ENCODE results near the gene ADD3.
"Not testable (repeated sequence)": the region's sequence is repeated elsewhere in the genome, so short reads cannot be mapped to it uniquely, and the experiment has no call there.

ADD3 gene

DNA sequence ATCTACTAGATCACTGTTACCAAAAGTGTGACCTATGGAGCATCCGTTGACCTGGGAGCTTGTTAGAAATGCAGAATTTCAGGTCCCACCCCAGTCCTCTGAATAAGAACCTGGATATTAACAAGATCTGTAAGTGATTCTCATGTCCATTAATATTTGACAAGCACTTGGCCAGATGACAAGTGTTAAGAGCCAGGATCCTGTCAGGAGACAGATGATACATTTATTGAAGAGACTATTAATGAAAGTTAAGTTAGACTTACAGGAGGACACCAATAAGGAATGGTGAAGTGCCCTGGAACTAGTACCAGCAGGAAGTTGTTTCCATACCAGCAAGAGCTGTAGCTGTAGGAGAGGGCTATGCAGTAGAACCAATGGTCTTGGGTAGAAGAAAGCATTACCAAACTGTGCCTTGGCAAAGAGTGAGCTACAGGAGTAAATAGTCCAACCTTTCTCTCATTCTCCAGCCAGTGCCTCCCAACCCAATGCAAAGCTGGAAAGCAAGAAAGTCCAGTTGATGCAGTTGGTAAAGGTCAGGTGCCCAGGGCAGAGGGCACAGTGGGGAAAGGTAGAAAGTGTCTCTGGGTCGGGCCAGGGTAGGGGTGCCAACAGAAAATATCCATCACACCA lies 35.3 kb upstream of the ADD3 start:
- H3K27ac Mint-ChIP-seq, result no peak overlapping the region
- no peaks in the 10 kb centered on the region for H3K27me3 Mint-ChIP-seq
- peaks cover 3% of the 10 kb centered on the region for H3K36me3 Mint-ChIP-seq
- H3K9me3 Mint-ChIP-seq (ENCODE audit: low read depth), result no peaks in the 10 kb centered on the region
- H3K4me3 Mint-ChIP-seq, result no peak overlapping the region
- peaks cover 5% of the 10 kb centered on the region for H3K4me1 Mint-ChIP-seq (ENCODE audit: low read depth)

DNA sequence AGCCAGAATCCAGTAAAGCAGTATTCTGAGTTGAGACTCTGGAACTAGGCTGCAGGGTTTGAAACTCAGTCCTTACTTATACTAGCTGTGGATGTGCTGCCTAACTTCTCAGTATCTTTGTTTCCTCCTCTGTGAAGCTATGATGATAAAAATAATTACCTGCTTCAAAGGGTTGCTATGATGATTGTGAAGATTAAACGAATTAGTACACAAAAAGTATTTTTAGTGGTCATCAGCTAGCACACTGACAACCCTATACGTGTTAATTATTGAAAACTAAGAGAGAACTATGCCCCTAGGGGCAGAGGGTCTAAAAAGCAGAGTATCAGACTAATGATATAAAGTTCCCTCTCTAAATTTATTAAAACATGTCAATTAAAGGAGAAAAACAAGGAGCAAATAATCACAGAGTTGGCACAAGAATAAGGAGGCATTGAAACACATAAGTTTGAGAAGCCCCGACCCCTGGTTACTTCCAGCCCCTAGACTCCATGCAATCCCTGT lies 34.4 kb upstream of the ADD3 start:
- H3K9me3 Mint-ChIP-seq (ENCODE audit: low read depth), result no peaks in the 10 kb centered on the region
- peaks cover 3% of the 10 kb centered on the region for H3K36me3 Mint-ChIP-seq
- H3K4me1 Mint-ChIP-seq (ENCODE audit: low read depth), result peaks cover 12% of the 10 kb centered on the region
- no peak overlapping the region for H3K4me3 Mint-ChIP-seq
- no peaks in the 10 kb centered on the region for H3K27me3 Mint-ChIP-seq
- no peak overlapping the region for H3K27ac Mint-ChIP-seq

DNA sequence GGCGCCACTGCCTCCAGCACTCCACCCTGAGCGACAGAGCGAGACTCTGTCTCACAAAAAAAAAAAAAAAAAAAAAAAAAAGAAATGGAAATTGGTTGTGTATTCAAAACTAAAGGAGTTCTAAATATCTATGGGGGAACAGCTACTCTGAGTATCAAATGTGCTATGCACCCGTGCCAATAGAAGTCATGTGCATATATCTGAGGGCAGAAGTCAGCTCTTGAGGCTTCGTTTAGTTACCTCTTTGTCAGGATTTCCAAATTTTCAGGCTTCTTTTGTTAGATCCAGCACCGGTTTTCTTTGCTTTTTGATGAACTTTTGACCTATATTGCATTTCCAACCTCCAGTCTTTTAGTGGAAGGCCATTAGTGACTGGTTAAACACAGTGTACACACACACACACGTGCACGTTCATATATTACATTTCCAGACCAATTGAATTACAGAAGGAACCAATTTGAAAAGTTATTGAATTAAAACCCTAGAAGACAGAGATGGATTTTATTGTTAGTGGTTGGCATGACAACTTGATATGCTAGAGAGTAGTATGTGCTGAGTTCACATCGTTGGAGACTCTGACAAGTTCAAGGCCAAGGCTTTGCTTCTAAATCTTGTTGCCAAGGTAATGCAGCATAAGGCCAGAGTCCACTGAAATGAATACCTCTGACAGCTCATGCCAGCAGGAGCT lies 33.1 kb upstream of the ADD3 start:
- H3K36me3 Mint-ChIP-seq, result no peaks in the 10 kb centered on the region
- H3K27me3 Mint-ChIP-seq, result no peaks in the 10 kb centered on the region
- H3K9me3 Mint-ChIP-seq (ENCODE audit: low read depth), result no peaks in the 10 kb centered on the region
- peaks cover 22% of the 10 kb centered on the region for H3K4me1 Mint-ChIP-seq (ENCODE audit: low read depth)
- H3K27ac Mint-ChIP-seq, result no peak overlapping the region
- H3K4me3 Mint-ChIP-seq, result no peak overlapping the region

DNA sequence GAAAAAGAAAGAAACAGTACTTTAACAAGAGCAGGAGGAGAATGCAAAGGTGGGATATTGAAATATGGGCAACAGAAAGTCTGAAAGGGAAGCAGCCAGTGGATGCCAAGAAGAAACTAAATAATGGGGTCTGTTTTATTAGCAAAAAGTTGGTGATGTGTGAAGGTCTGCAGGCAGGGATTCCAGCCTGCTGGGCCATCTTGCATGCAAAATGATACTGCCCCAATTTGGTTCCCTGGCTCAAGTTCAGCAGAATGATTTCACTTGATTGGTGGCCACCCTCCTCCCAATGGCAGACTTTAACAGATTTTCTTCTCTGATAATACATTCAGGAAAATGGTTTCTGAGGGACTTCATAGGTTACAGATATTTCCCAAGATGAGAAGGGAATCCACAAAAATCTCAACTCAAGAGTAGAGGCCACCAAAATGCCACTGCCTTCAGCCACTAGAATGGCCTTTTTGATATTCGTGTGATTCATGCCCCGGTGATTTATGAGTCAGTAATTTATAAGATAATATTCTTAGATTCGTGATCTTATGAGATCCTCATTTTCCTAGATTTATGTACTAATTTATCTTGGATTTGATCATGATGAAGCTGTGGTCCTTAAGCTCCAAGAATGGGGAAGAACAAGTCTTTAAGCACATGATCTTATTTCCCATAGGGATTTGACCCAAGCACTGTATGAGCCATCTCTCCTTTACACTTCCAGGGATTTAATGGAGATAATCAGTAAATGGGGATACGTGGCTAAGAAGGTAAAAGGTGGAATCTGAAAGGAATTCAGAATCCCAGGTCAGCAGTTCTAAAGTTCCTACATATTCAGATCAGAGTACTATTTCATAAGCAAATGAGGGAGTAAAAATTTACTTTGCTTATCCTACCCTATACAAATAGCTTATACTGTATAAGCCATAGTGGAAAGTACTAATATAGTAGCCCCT lies 32.3 kb upstream of the ADD3 start:
- H3K4me3 Mint-ChIP-seq, result no peak overlapping the region
- no peaks in the 10 kb centered on the region for H3K9me3 Mint-ChIP-seq (ENCODE audit: low read depth)
- H3K27ac Mint-ChIP-seq, result no peak overlapping the region
- H3K4me1 Mint-ChIP-seq (ENCODE audit: low read depth), result peaks cover 25% of the 10 kb centered on the region
- H3K36me3 Mint-ChIP-seq, result no peaks in the 10 kb centered on the region
- no peaks in the 10 kb centered on the region for H3K27me3 Mint-ChIP-seq

DNA sequence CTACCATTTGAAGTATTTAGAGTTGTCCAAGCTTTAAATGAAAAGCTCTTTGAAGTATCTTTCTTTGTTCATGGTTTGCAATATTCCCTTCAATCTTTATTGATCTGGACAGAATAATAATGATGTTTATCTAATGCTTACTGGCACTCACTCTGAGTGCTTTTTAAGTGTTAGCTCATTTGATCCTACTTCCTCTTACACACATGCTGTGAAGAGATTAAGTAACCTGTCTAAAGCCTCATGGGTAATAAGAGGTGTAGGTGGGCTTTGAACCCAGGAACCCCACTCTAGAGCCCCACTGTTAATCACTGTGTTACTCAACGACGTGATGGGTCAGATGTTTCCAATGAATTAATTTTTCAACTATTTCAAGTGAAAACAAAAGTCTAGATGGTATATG lies 31.1 kb upstream of the ADD3 start:
- no peaks in the 10 kb centered on the region for H3K36me3 Mint-ChIP-seq
- no peak overlapping the region for H3K4me3 Mint-ChIP-seq
- no peaks in the 10 kb centered on the region for H3K27me3 Mint-ChIP-seq
- no peaks in the 10 kb centered on the region for H3K9me3 Mint-ChIP-seq (ENCODE audit: low read depth)
- H3K4me1 Mint-ChIP-seq (ENCODE audit: low read depth), result peaks cover 25% of the 10 kb centered on the region
- no peak overlapping the region for H3K27ac Mint-ChIP-seq

DNA sequence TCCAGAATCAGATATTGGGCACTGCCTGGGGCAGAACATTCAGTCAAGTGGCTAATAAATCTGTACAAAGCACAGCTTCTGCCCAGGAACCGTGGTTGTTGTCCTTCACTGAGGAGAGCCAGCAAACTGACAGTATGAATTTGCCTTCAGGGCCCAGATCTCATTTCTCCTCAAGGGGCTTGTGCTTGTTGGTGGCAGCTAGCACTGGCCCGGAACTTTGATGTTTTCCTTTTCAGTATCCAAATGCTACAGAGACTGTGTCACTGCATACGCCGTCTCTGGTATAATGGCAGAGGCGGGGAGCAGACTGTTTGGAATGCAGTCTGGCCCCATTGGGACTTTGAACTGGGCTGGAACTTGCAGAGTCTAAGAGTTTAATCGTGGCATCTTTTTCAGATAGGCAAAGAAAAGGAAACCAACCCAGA lies 30.4 kb upstream of the ADD3 start:
- Mint-ChIP-seq H3K9me3 (ENCODE audit: low read depth) (no peaks in the 10 kb centered on the region), H3K4me3 (no peak overlapping the region), H3K27ac (peak overlapping the region; percentile 22), H3K4me1 (ENCODE audit: low read depth) (peaks cover 25% of the 10 kb centered on the region), H3K36me3 (no peaks in the 10 kb centered on the region), H3K27me3 (no peaks in the 10 kb centered on the region)

DNA sequence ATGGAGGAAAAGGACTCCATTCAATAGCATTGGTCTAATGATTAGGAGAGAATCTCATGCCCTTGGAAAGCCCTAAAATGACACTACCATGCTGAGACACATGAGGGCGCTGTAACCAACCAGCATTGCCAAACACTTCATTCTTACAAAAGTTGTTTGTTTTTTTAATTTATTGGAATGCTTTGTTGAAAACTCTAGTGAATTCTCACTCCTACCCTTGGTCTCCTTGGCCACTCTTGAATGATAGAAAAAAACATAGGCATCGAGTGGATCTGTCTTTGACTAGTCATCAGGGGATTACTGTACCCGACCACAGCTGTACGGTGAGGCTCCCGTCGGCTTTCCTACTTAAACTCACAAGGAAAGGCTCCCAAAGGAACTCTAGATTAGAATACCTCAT lies 29.3 kb upstream of the ADD3 start:
- Mint-ChIP-seq H3K36me3 (no peaks in the 10 kb centered on the region), H3K27ac (no peak overlapping the region), H3K4me1 (ENCODE audit: low read depth) (peaks cover 25% of the 10 kb centered on the region), H3K4me3 (no peak overlapping the region), H3K9me3 (ENCODE audit: low read depth) (no peaks in the 10 kb centered on the region), H3K27me3 (no peaks in the 10 kb centered on the region)

DNA sequence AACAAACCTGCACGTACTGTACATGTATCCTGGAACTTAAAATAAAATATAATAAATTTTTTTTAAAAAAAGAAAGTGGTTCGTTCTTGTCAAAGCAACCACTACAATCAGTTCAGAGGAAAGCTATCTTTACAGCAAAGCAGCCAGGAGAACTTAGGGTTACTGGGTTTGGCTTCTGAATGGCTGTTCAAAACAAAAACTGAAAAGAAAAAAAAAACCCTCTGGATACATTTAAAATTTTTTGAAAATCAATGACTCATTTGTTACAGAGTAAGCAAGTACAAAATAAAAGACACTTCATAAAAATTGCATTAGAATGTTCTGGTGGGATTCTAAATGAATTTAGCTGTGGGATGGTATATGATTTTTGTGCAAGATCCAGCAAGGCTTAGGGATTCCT lies 28.6 kb upstream of the ADD3 start:
- H3K4me1 Mint-ChIP-seq (ENCODE audit: low read depth), result peaks cover 25% of the 10 kb centered on the region
- no peaks in the 10 kb centered on the region for H3K27me3 Mint-ChIP-seq
- no peaks in the 10 kb centered on the region for H3K36me3 Mint-ChIP-seq
- no peak overlapping the region for H3K27ac Mint-ChIP-seq
- H3K4me3 Mint-ChIP-seq, result no peak overlapping the region
- H3K9me3 Mint-ChIP-seq (ENCODE audit: low read depth), result no peaks in the 10 kb centered on the region

DNA sequence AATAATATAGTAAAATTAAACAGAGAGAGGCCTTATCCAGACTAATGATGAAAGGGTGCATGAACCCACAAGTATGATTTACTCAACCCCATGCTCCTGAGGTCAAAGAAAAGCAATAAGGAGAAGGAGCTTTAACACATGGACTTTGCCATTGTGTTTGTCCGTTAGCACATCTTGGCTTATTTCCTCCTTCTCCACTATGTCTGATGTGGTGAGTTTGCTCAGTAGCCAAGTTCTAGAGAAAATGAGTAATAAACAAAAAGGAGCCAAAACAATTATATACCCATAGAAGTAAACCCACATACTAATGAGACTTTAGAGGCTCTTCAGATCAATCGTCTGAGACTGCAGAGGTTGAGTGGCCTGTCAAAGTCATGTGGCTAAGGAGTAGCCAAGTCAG lies 26.1 kb upstream of the ADD3 start:
- Mint-ChIP-seq H3K9me3 (ENCODE audit: low read depth) (peaks cover 5% of the 10 kb centered on the region), H3K27ac (no peak overlapping the region), H3K4me1 (ENCODE audit: low read depth) (peaks cover 24% of the 10 kb centered on the region), H3K27me3 (no peaks in the 10 kb centered on the region), H3K36me3 (no peaks in the 10 kb centered on the region), H3K4me3 (no peak overlapping the region)

DNA sequence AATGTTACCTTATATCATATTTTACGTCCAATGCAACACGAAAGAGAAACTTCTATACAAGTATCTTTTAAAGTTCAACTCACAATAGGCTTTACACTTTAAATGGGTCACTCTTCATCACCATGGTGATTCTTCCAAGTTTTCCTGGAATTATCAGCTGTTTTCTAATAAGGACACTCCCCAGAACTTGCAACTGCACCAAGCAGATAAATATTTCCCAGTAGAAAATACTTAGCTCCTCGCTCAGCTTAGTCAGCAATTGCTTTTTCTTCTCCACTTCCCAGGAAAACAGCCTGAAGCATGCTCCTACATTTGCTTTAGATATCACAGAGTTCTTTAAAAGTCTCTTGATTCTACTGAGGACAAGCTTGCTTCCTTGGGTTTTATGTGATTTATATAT lies 25.7 kb upstream of the ADD3 start:
- H3K27ac Mint-ChIP-seq, result no peak overlapping the region
- no peaks in the 10 kb centered on the region for H3K27me3 Mint-ChIP-seq
- no peaks in the 10 kb centered on the region for H3K36me3 Mint-ChIP-seq
- H3K4me1 Mint-ChIP-seq (ENCODE audit: low read depth), result peaks cover 20% of the 10 kb centered on the region
- H3K4me3 Mint-ChIP-seq, result no peak overlapping the region
- peaks cover 5% of the 10 kb centered on the region for H3K9me3 Mint-ChIP-seq (ENCODE audit: low read depth)

DNA sequence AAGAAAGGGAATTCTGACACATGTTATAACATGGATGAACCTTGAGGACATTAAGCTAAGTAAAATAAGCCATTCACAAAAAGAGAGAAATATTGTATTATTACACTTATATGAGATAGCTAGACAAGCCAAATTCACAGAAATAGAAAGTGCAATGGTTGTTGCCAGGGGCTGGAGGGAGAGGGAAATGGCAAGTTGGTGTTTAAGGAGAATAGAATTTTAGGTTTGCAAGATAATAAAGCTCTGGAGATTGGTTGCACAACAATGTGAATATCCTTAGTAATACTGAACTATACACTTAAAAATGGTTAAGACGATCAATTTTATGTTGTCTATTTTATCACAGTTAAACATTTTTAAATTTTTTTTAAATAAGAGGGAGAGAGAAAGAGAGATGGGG lies 25.0 kb upstream of the ADD3 start:
- peaks cover 5% of the 10 kb centered on the region for H3K9me3 Mint-ChIP-seq (ENCODE audit: low read depth)
- no peaks in the 10 kb centered on the region for H3K36me3 Mint-ChIP-seq
- H3K27me3 Mint-ChIP-seq, result no peaks in the 10 kb centered on the region
- H3K27ac Mint-ChIP-seq, result no peak overlapping the region
- H3K4me1 Mint-ChIP-seq (ENCODE audit: low read depth), result peaks cover 19% of the 10 kb centered on the region
- H3K4me3 Mint-ChIP-seq, result no peak overlapping the region

DNA sequence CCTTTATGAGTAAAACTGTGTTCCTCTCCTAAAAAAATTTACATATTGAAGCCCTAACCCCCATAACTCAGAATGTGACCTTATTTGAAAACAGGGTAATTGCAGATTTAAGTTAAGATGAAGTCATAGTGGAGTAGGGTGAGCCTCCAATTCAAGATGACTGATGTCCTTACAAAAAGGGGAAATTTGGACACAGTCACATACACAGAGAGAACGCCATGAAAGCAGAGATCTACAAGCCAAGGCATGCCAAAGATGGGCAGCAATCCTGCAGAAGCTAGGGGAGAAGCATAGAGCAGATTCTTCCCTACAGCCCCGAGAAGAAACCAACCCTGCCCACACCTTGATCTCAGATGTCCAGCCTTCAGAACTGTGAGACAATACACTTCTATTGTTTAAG lies 23.8 kb upstream of the ADD3 start:
- no peak overlapping the region for H3K4me3 Mint-ChIP-seq
- H3K36me3 Mint-ChIP-seq, result no peaks in the 10 kb centered on the region
- no peak overlapping the region for H3K27ac Mint-ChIP-seq
- H3K4me1 Mint-ChIP-seq (ENCODE audit: low read depth), result peaks cover 8% of the 10 kb centered on the region
- H3K9me3 Mint-ChIP-seq (ENCODE audit: low read depth), result peaks cover 5% of the 10 kb centered on the region
- H3K27me3 Mint-ChIP-seq, result no peaks in the 10 kb centered on the region

DNA sequence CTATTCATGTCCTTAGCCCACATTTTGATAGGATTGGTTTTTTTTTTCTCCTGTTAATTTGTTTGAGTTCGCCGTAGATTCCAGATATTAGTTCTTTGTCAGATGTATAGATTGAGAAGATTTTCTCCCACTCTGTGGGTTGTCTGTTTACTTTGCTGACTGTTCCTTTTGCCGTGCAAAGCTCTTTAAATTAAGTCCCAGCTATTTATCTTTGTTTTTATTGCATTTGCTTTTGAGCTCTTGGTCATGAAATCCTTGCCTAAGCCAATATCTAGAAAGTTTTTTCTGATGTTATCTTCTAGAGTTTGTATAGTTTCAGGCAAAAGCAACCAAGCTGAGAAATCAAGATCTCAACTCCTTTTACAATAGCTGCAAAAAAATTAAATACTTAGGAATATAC lies 22.0 kb upstream of the ADD3 start:
- not testable (repeated sequence) for H3K9me3 Mint-ChIP-seq (ENCODE audit: low read depth); H3K27me3 Mint-ChIP-seq; H3K4me1 Mint-ChIP-seq (ENCODE audit: low read depth); H3K4me3 Mint-ChIP-seq; H3K27ac Mint-ChIP-seq; H3K36me3 Mint-ChIP-seq

DNA sequence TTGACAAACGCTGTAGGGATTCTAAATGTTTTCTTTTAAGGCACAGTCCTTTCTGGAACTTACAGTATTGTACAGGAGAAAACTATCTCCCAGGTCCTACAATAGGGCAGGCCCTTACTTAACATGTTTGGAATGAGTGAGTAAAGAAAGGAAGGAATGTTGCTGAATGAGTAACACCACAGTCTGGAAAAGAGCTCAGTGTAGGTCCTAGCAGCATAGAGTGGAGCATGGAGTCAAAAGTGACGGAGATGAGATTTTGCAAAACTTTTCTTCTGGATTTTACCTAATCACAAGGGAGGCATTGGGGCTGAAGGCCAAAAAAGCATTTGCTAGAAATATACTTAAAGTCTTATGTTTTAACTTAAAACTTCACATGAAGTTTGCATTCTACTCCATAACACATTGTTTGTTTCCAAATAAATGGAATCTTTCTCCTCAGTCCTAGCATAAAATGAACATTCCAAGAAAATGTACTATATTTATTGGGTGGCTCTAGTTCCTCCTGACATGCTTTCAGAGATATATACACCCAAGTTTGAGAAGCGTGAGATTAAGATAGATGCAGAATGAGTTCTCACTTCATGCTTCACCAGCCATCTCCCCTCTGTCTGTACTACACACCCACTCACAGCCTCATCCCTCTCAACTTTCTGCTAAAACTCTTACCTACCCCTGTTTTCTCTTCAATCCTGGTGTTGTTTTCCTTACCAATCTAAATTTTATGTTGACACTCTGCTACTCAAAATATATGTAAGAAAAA lies 20.2 kb upstream of the ADD3 start:
- no peak overlapping the region for H3K27ac Mint-ChIP-seq
- H3K9me3 Mint-ChIP-seq (ENCODE audit: low read depth), result peaks cover 5% of the 10 kb centered on the region
- H3K27me3 Mint-ChIP-seq, result no peaks in the 10 kb centered on the region
- H3K36me3 Mint-ChIP-seq, result no peaks in the 10 kb centered on the region
- no peaks in the 10 kb centered on the region for H3K4me1 Mint-ChIP-seq (ENCODE audit: low read depth)
- H3K4me3 Mint-ChIP-seq, result no peak overlapping the region
